ENCODE measurements around the gene FGFBP2. TPM values are rescaled to one million over a fixed set of nuclear protein-coding genes. Genes with fewer than 3 reads are reported as not detected.

Gene FGFBP2
- total RNA-seq, 1 donor from 2014 or later: 1.9 TPM

DNA sequence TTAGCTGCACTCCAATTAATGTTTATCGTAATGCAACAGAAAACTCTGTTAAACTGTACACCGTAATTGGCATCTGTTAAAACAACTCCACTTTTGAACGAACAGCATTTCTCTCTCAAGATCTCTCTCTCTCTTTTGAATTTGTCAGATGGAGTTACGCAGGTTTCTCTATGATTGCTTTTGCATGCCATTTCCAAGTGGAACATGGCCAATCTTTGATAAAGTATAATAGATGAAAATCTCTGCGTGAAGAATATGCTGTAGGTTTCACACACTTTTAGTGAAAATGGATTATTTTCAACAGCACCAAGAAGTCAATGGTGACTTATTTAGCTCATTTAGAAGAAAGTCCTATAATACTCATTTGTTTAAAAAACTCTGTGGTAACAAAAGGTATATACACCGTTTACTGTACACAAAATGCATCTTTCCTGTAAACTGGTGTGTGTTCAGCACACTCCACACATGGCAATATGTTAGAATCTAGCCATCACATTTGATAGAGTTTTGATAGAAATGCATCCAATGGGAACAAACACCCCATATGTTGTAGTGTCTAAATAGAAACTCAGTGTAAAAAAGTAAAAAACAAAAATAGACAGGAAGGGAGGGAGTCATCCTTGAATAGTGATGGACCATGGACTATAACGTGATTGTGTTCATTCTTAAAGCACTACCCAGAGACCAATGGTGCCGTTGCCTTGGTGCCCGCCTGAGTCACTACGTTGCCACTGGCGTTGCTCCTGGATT lies 5.8 kb upstream of the FGFBP2 start:
- DNase-seq: no peak

DNA sequence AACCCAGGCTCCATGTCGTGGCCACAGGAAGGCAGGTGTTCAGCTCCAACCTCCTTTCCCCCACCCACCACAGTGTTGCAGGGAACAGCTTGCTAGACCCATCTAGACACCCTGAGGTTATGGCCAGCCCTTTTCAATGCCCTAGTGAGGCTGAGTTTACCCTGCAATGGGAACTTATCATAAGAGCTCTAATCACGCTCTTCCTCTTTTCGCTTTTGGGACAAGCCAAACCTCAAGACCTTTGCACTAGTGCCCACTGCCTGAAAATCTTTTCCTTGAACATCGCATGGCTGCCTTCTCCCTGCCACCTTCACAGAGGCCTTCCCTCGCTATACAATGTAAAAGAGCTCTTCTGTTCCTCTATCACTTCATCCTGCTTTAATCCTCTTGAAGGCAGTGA lies 2.4 kb upstream of the FGFBP2 start:
- no peak for DNase-seq

DNA sequence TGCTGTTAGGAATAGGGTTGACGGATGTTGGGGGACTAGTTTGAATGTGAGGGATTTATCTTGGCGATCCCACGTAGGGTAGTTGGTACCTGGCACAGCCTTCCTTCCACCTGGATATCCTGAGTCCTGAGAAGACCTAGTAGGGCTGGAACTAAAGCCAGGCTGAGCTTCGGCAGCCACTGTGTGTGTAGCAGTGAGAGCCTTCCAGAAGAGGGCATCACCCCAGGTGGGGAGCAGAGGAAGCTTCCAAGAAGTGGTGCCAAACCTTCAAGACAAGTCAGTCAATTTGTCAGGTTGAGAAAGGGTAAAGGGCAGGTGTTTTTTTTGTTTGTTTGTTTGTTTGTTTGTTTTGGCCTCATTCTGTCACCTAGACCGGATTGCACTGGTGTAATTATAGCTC lies 1.2 kb upstream of the FGFBP2 start:
- no peak for DNase-seq

DNA sequence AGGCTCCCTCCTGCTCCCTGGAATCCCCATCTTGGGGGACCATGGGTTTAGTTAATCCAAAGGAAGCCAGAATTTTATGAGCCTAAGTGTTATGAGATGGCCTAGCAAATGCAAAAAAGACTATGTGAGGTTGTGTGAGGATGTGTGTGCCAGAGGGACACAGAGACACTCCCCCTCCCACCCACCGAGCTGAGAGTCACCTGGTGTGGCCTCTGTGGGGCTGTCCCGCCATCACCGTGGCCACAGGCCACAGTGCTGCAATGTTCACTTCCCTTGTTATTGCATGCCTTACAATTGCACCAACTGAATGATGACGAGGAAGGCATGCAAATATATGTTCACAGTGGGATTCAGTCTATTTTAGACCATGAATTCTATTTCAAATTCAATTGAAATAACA lies 601 bp upstream of the FGFBP2 start:
- DNase-seq: no peak

DNA sequence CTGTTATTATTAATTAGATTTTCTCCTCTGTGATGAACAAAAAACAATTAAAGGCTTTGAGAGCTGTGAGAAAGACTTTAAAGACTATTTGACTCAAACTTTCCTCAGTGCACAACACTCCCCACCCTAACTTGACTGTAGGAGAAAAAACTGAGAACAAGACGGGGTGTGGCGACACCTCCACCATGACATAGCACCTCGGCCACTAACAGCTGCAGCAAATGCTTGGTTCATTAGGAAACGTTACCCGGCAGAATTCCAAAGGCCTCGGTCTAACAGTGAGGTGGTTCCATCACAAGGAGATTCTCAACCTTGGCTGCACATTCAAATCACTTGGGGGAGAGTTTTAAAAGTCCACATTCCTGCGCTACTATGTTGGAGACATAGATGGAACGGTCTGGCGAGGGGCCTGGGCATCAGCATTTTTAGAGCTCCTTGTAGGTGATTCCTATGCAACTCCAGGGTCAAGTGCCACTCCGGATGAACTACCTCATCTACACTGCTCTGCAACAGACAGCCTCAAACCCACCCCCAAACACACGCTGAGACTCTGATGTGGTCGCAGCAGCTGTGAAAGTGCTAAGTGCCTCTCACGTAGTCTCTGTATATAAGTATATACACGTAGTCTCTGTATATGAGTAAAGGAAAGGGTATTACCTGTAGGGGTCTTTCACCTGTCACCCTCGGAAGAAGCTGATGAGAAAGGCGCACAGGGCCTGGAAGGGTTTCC lies 1.0 kb downstream of the FGFBP2 start:
- DNase-seq: peak; percentile 60

DNA sequence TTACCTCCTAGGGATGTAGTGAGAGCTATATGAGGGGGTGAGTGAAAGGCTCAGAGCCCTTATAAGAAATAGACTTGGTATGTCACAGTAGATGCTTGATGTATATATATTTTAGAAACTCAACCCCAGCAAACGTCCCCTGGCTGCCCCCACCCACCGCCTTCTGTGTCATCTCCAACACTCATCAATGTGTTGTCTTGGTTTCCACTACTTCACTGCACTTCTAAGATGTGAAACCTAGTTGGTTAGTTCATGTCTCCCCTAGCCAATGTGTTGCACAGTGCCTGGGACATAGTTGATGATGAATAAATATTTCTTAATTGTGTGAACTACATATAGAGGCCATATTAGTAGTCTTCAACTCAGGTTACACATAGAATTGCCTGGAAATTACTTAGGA lies 4.4 kb downstream of the FGFBP2 start:
- no peak for DNase-seq

DNA sequence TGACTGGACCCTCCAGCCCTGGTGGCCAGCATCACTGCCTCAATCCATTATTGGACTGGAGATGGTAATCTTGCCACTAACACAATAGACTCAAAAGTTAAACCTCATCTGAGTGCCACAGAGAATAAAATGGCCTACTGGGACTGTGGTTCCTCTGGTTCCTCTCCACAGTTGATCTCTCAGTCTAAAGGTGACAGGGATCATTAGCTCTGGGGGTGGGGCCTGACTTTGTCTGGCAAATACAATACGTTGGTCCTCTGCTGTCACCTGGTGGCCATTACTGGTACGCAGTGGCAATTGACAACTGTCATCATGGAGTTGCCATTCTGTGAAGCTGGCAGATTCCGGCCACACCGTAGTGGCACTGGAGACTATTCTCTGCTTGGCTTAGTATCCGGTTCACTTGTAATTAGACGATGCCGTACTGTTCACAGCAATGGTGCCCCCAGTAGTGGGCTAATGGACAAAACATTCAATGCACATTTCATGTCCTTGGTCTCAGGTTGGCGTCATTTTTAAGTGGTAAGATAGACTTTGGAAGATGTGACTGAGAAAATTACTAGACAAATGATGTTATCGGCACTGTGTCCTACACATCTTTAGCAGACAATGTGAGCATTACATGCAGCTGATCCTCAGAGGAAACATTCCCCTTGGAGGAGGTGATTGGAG lies 6.7 kb downstream of the FGFBP2 start:
- DNase-seq: peak; percentile 57

DNA sequence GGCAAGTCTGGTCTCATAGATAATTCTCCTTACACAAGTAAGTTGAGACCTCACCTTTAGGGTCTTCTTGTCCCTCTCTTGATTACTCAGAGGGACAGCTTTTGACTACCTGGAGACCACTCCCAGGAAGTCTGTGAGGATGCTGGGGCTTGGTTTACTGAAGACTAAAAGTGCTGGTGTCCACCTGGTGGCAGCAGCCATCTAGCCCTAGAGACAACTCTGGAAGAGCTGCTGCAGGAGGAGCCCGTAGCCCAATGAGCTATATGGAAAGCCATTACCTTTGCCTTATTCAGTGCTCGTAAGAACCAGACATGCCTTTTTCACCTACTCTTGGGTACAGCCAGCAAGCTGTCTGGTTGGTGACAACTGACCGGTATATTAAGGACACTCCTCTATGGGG lies 7.3 kb downstream of the FGFBP2 start:
- DNase-seq: no peak

DNA sequence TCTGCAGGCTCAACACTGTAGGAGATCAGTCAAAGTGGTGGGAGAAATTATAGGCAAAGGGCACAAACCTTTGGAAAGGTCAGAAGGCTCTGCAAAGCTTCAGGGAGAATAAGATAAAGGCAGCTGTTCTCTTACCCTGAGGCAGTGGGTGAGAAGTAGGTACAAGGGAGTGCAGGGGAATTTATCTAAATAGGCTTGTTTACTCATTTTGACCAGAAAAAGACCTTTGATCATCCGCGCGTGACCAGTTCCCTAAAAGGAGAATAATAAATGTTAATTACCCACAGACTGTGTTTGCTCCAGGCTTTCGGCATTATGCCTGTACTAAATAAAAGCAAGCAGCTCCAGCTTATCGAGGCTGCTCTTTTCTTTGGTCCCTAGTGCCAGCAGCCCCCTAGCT lies 9.3 kb downstream of the FGFBP2 start:
- no peak for DNase-seq

DNA sequence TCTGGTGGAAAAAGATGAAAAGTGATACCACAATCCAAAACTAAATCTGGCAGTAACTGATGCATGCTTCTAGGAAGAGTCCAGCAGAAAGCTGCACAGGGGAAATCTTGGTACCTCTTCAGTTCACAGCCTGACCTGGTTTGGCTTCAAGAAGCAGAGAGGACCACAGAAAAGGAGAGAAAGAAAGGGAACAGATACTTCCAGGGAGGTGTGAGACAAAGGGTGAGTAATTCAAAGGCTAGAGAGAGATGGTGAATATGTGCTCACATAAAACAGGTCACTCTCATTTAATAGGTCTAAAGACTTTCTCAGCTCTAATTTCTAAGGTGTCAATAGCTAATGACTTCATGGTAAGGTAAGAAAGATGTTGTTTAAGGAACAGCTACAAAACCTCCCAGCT lies 11.2 kb downstream of the FGFBP2 start:
- DNase-seq: no peak

DNA sequence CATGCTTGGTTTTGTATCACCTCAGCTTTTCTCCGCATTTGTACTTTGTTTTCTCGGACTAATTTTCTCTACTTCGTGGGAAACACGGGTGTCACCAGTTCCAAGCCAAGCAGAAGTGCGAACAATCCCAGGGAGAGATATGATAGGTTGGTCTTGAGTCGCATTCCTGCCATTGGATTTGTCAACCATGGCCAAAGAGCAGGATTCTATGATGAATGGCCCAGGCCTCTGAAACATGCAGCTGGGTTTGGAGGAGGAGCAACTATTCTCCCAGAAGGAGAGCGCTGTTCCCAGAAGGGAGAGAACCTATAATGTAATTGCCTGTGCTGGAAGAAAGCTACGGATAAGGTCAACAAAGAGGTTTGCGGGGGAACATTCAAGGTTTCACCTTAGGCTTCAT lies 14.1 kb downstream of the FGFBP2 start:
- DNase-seq: no peak

DNA sequence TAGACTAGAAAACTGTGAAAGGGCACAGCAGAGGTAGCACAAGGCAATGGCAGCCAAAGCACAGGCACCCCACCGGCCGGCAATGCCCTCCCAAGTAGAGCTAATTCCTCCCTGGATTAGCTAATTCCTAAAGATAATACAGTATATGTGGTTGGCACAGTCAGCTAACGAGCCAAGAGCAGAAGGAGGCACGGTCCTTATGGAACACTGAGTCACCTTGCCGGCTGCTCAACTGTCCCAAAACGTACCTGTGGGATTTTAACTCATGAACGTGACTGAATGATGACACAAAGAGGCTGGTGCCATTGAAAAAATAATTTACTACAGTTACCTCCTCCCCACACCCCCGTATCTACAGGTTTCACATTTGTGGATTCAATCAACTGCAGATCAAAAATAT lies 15.3 kb downstream of the FGFBP2 start:
- DNase-seq: no peak

DNA sequence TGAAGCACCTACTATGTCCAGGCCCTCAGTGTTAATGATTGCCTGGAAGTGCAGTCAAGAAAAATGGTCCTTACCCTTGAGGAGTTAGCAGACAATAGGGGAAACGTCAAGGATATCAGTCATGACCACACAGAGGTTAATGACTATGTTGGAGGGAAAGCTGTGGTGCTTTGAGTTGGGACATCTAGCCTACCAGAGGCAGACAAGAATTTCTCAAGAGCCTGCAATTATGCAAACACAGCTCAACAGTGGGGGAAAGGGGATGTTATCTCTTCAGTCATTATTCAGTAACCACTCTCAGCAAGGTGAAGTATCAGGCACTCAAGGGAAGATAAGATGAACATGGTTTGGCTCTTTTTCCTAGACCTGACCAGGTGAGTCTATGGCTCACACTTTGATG lies 17.5 kb downstream of the FGFBP2 start:
- DNase-seq: no peak

DNA sequence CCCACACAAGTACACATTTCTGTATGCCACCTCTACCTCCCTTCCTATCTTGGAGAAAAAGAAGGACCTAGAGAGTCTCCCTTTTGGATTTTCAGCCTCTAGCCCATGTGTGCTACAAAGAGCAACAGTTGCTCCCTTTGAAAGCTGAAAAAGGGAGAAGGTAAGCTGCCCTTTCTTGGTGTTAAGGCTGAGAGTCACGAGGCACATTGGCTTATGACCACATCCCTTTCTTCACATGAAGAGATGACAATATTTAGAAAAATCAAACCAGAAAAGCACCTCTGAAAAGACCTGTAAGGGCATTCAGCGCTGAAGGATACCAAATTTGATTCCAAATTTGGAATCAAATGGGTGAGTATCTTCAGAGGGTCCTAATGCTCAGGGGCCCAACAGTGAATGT lies 18.1 kb downstream of the FGFBP2 start:
- DNase-seq: no peak

DNA sequence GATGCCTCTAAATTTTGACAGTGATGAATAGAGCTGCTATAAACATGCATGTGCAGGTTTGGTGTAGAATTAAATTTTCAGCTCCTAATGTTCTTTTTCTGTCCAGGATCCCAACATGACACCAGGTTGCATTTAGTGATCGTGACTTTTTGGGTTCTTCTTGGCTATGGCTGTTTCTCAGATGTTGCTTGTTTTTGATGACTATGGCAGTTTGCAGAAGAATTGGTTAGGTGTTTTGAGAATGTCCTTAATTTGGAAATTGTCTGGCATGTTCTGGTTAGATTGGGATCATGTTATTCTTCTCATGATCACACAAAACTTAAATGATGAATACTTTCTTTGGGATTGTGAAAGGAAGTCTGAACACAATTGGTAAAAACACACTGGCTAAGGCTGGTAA lies 20.7 kb downstream of the FGFBP2 start:
- no peak for DNase-seq

DNA sequence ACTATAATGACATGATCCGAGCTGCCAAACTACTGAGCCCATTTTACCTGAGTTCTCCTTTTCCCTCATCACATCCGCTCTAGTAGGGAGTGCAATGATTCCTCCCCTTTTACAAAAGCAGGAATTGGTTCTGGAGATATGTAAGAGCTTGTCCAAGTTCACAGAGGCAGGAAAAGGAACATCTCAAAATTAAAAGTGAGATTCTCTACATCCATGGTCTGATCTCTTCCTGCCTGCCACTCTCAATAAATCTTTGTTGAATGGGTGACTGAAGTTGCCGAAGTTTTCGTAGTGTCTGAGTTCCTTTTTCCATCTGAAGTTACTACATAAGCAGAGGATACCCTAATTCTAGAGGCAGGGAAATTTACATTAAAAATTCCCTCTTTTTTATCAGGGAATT lies 24.3 kb downstream of the FGFBP2 start, which contains the start of gene FGFBP1:
TSS of gene FGFBP1 (minus strand) at position 101 of the 400 bp plus-strand sequence. CDS start 2,108 bp downstream, outside the sequence.
- no peak for DNase-seq

DNA sequence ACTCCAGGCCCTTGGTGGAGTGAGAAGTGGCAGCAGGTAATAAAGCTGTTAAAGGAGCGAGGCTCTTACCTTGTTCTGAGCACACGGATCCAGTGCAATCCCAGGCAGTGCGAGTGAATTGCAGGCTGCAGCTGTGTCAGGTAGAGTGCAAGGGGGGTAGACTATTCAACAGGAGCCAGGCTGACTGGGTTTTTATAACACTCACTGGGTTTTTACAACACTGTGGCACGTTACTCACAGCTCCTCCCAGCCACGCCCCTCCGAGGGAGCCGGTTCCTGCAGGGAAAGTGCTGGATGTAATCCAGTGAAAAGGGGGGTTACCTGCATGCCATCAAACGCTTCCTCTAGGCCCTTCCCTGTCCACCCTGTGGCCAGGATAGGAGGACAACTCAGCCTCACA lies 24.8 kb downstream of the FGFBP2 start:
- DNase-seq: no peak

DNA sequence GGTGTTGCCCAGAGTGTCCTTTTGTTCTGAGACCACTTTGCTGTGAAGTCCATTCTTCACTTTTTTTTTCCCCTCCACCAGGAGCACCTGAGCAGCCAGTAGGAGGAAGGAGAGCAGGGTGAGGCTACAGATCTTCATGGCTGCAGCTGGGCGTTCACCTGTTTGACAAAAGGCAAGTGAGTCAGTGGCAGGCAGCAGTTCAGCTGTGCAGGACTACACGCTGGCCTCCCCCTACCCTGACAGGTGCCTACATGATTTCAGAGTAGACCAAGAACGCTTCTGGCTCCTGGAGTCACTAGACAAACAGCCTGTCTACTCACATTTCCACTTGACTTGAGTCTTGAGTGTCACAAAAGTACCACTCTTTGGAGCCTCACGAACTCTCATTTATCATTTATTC lies 26.5 kb downstream of the FGFBP2 start:
- DNase-seq: peak; percentile 35

DNA sequence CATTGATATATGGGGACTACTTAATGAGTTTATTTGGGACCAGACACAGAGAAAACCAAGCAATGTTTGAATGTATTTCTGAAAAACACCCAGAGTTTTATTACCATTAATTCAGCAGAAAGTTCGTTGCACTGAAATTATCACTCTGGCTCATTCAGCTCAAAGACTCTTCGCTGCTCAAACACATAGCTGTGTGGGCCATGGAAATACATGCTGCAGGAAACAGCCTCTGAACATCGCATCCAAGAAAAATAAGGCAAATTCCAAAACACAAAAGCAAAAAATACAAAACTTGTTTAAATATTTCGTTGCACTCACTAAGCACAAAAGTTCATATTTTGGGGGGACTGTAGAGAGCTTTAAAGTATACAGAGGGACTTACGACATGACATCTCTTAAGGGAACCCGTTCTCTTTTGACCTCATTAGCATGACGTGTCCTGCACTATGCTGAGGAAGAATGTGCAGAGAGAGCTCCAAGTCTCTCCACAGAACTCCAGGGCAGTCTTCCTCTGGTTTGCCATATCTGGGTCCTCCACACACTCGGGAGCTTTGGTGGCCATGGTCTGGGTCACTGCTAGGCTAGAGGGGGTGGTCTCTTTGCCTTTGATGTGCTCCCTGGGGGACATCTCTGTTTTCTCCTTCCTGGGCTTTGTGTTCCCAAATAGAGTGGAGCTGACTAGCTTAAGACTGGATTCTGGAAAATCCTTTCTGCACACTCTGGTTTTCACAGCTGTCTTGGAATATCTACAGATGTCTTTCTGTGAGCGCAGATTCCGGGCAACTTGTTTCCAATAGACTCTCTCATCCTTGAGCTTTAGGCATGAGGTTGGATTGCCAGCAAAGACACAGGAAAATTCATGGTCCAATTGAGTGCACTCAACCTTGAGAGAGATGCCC lies 27.2 kb downstream of the FGFBP2 start:
- peak; percentile 73 for DNase-seq

DNA sequence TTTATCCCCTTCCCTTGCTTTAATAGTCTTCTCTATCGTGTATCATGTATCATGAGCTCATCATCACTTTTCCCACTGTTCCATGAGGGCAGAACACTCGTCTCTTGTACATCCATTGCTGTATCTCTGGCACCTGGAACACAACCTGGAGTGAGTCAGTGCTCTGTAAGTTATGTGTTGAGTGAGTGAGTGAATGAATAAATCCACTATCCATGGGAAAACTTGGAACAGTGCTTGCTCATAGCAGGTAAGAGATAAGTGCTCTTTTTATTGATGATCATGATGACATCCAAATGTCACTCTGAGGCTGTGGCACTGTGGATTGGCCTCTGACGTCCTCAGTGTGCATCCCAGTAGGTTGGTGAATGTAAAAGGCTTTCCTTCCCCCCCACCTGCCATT lies 28.7 kb downstream of the FGFBP2 start:
- no peak for DNase-seq

DNA sequence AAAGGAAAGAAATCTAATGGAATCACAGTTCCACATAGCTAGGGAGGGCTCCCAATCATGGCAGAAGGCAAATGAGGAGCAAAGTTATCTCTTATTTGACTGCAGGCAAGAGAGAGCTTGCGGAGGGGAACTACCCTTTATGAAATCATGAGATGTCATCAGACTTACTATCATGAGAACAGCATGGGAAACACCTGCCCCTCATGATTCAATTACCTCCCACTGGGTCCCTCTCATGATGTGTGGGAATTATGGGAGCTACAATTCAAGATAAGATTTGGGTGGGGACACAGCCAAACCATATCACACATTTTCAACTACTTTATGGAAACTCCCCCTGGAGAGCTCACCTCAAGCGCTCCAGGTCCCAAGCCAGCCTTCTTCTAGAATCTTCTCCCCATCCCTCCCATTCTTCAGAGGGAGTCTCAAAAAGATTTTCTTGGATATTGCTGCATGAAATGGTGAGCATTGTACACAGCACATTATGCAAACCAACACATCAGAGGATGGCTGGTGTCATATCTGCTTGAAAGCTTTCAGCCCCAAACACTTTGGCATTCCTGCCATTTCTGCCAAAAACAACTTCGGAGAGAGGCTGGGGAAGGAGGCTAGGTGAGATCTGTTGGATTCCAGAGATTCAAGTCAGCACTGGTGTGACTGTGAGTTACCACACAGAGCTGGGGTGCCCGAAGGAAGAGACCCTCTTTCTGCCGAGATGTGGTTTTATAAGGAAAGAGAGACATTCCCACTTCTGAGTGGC lies 31.3 kb downstream of the FGFBP2 start:
- no peak for DNase-seq

DNA sequence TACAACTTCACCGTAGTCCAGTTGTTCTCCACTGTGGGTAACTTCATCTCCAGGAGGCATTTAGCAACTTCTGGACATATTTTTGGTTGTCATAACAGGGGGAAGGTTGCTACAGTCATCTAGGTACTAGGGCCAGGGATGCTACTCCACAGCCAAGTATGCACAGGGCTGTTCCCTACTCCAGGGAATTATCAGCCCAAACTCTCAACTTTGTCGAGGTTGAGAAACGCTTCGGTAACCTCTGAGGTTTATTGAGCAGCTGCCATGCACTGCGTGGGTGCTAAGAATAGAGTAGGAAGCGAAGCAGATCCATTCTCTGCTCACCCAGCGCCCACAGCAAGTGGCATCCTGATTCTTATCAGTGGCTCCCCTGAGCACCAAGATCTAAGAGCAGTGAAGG lies 32.7 kb downstream of the FGFBP2 start:
- no peak for DNase-seq
